Mucosa of descending colon (tissue), 3 donors: ENCODE measurements around the gene NRGN. TPM values are rescaled to one million over a fixed set of nuclear protein-coding genes. Genes with fewer than 3 reads are reported as not detected.
A peak's percentile ranks its signal among the peaks of the same experiment; 100 is the strongest.

Experiments used
- ATAC-seq: fragments of 200-7000 bp; cut with Tn5 transposase; one replicate; pipeline ENCODE4 v1.9.1; 2020; ENCODE audit warnings: mild to moderate bottlenecking, moderate library complexity
- DNase-seq, 3 donors: peaks; one replicate each; pipeline ENCODE4 v3.0.0-alpha.2; 2020
- H3K36me3 ChIP-seq: fragments of 200-600 bp; one replicate; pipeline ENCODE4 v1.8.0; 2021; ENCODE audit warnings: low read depth, mild to moderate bottlenecking
- H3K4me1 ChIP-seq: fragments of 200-600 bp; one replicate; pipeline ENCODE4 v1.8.0; 2021; ENCODE audit warnings: low read depth, mild to moderate bottlenecking
- H3K4me3 ChIP-seq: fragments of 200-600 bp; one replicate; pipeline ENCODE4 v1.8.0; 2021; ENCODE audit warnings: mild to moderate bottlenecking
- H3K9me3 ChIP-seq: fragments of 200-600 bp; one replicate; pipeline ENCODE4 v1.8.0; 2021; ENCODE audit warnings: mild to moderate bottlenecking
- intact Hi-C, 2 donors: fragments of 100-400 bp; cut with DNase I in 1 of 2; cut with micrococcal nuclease in 1 of 2; formaldehyde crosslinking; loops; one replicate each; pipeline versions ENCODE4 v1.11.0 to v1.11.1; 2022; cut with DNase I, micrococcal nuclease
- total RNA-seq, 3 donors: library from RNA; stranded (reverse); fragmentation: NEBNext Ultra II Directional in 2 of 3; extraction: Animal tissue kit (Norgen Biotek cat#: 25700) in 2 of 3; gene quantifications; one replicate each; pipeline versions ENCODE4 v1.2.1 to v1.2.4, GENCODE V29; 2021 to 2023
- TF ChIP-seq, protein P1 (sequence below): fragments of 200-600 bp; IDR thresholded peaks from one replicate; pipeline ENCODE4 v1.8.0; 2022; ENCODE audit warnings: antibody characterized with exemption, mild to moderate bottlenecking
- donor health status: DM: no; HTN: no; CAD: no; lungs with moderate emphysema.
- donor health status: DM: no; HTN: no; CAD: no.
- donor health status: DM: no; HTN: yes; CAD: no.

NRGN gene
- total RNA-seq, 3 donors from 2014 or later: 1.7 to 5.3 (median 2.0) TPM

DNA sequence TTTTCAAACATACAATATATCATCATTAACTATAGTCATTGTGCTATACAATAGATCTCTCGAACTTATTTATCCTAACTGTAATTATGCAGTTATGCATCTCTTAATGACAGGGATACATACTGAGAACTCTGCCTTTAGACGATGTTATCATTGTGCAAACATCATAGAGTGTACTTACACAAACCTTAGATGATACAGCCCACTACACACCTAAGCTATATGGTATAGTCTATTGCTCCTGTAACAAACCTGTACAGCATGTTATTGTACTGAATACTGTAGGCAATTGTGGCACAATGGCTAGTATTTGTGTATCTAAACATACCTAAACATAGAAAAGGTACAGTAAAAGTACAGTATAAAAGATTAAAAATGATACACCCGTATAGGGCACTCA, 27.4 kb upstream of the NRGN start:
- DNase-seq (no peak), ATAC-seq (peak; percentile 94)
- TF ChIP-seq, protein P1, sequence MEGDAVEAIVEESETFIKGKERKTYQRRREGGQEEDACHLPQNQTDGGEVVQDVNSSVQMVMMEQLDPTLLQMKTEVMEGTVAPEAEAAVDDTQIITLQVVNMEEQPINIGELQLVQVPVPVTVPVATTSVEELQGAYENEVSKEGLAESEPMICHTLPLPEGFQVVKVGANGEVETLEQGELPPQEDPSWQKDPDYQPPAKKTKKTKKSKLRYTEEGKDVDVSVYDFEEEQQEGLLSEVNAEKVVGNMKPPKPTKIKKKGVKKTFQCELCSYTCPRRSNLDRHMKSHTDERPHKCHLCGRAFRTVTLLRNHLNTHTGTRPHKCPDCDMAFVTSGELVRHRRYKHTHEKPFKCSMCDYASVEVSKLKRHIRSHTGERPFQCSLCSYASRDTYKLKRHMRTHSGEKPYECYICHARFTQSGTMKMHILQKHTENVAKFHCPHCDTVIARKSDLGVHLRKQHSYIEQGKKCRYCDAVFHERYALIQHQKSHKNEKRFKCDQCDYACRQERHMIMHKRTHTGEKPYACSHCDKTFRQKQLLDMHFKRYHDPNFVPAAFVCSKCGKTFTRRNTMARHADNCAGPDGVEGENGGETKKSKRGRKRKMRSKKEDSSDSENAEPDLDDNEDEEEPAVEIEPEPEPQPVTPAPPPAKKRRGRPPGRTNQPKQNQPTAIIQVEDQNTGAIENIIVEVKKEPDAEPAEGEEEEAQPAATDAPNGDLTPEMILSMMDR: no peak
- intact Hi-C loops: no loop called here
- Histone ChIP-seq H3K9me3 (peaks cover 6% of the 10 kb centered on the region), H3K4me1 (no peaks in the 10 kb centered on the region), H3K36me3 (no peaks in the 10 kb centered on the region), H3K4me3 (no peak overlapping the region)

GRCh38 chr11:124716591-124716990, 23.2 kb upstream of the NRGN start:
- no peak for ATAC-seq
- Histone ChIP-seq H3K4me1 (peaks cover 11% of the 10 kb centered on the region), H3K4me3 (no peak overlapping the region), H3K9me3 (no peaks in the 10 kb centered on the region), H3K36me3 (no peaks in the 10 kb centered on the region)
- TF ChIP-seq, protein P1: no peak
- intact Hi-C loops: no loop called here
- DNase-seq: no peak

GRCh38 chr11:124717421-124717785, 22.3 kb upstream of the NRGN start:
- ATAC-seq (no peak), DNase-seq (no peak)
- Histone ChIP-seq H3K9me3 (no peaks in the 10 kb centered on the region), H3K36me3 (no peaks in the 10 kb centered on the region), H3K4me1 (peaks cover 11% of the 10 kb centered on the region), H3K4me3 (no peak overlapping the region)
- intact Hi-C loops: no loop called here
- TF ChIP-seq, protein P1: no peak

GRCh38 chr11:124717786-124718651, 21.7 kb upstream of the NRGN start:
- Histone ChIP-seq H3K4me3 (no peak overlapping the region), H3K36me3 (no peaks in the 10 kb centered on the region), H3K9me3 (no peaks in the 10 kb centered on the region), H3K4me1 (peaks cover 11% of the 10 kb centered on the region)
- peak in 1 of 3 donors; percentile 32 for DNase-seq
- ATAC-seq: peak; percentile 59
- TF ChIP-seq, protein P1: no peak
- intact Hi-C loops: no loop called here

GRCh38 chr11:124718801-124719200, 20.9 kb upstream of the NRGN start:
- intact Hi-C loops: no loop called here

More at GRCh38 chr11:124718801-124719200, 20.9 kb upstream of the NRGN start:
- TF ChIP-seq, protein P1: no peak
- Histone ChIP-seq H3K4me1 (peaks cover 11% of the 10 kb centered on the region), H3K4me3 (no peak overlapping the region), H3K9me3 (no peaks in the 10 kb centered on the region), H3K36me3 (no peaks in the 10 kb centered on the region)
- DNase-seq (no peak), ATAC-seq (no peak)
